ENCODE measurements around the gene ARMH1.

GRCh38 chr1:44672254-44672955, 2.1 kb upstream of the ARMH1 start:
- TF ChIP-seq TAF1 (IDR thresholded peaks at IDR 0.05; ENCODE audit: low read depth): no peak
- no peak for TF ChIP-seq TCF12 (IDR thresholded peaks at IDR 0.05; ENCODE audit: low read depth)
- TF ChIP-seq REST (IDR thresholded peaks at IDR 0.05; ENCODE audit: low read depth): no peak
- TF ChIP-seq RAD21 (IDR thresholded peaks at IDR 0.05; ENCODE audit: low read depth): no peak
- no peak for TF ChIP-seq EP300 (IDR thresholded peaks at IDR 0.05; ENCODE audit: borderline replicate concordance)
- TF ChIP-seq YY1 (IDR thresholded peaks at IDR 0.05; ENCODE audit: low read depth): no peak
- no peak for TF ChIP-seq MAX (IDR thresholded peaks at IDR 0.05)
